ENCODE results near the gene EGLN3.
"Not testable (repeated sequence)": the region's sequence is repeated elsewhere in the genome, so short reads cannot be mapped to it uniquely, and the experiment has no call there.

EGLN3 gene

GRCh38 chr14:33934938-33935337 is 15.9 kb downstream of the EGLN3 start:
- no peak for DNase-seq (ENCODE audit: low read depth, low spot score)

DNA sequence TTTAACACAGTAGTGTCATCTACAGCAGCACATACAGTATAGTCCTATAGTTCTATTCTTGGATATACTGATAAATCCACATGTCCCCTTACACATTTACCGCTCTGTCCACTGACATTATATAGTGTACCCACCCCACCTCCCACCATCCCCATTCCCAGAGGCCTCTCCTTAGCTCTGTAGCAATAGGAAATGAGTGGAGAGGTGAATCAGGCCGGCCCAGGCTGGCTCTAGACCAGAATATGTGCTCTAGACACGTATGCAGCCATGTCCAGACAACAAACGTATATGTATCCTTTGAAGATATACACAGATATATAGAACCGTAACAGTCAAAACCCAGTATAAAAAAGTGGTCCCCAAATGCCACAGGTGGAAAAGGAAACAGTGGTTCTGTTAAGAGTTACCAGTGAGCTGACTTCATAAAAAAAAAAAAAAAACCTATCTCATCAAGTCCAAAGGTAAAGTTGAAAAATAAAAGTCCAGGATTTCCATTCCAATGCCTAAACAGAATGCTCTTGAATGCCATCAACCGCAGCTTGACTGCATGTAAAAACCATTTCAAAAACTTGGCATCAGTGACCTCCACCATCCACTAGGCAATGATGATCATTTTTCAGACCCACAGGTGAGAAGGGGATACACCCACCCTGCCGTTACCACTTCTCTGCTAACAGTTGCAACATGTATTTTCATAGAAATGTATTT is 16.7 kb downstream of the EGLN3 start:
- DNase-seq (ENCODE audit: low read depth, low spot score): no peak

DNA sequence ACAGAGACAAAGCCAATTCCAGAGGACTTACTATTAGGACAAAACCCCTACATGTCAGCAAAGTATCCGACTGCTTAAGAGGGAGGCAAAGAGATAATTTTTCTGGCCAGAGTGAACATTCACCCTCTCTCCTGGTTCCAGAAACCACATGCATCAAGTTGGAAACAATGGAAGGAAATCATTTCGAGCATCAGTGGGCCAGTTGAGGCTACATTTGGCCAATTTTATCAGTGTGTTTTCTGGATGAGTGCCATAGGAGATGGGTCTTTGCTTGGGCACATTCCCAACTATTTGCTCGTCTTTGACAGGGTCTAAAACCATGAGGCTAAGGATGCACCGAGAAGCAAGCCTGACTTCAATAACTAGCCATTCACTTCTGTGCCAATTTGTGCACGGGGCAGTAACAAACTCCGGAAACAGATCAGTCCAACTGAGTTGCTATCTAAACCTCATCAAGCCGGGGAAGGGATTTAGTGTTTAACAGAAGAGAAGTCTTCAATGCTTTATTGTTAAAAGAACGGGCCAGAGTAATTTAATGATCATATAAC is 17.4 kb downstream of the EGLN3 start:
- no peak for DNase-seq (ENCODE audit: low read depth, low spot score)

- DNase-seq (ENCODE audit: low read depth, low spot score): no peak
Observed at GRCh38 chr14:33932576-33933345, 18.1 kb downstream of the EGLN3 start.

- DNase-seq (ENCODE audit: low read depth, low spot score): no peak
Observed at GRCh38 chr14:33932033-33932432, 18.8 kb downstream of the EGLN3 start.

- DNase-seq (ENCODE audit: low read depth, low spot score): no peak
Observed at GRCh38 chr14:33931461-33931860, 19.4 kb downstream of the EGLN3 start.

DNA sequence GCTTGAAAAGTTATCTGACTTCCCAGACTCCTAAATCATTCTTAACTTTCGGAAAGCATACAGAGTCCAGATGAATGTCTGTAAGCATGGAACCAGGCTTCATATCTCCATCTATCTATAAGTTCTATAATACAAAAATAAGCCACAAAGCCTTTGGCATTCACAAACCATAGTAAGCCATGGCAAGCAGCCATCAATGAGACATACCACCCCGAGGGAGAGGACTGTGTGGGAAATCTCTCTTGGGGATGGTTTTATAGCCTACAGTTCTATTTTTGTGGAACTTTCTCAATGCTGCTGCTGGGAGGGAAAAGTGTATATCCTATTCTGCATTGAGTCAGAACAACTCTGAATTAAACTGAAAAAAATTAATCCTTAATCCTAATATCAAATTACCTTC is 20.4 kb downstream of the EGLN3 start:
- DNase-seq (ENCODE audit: low read depth, low spot score): no peak

GRCh38 chr14:33929799-33930408 is 21.0 kb downstream of the EGLN3 start:
- DNase-seq (ENCODE audit: low read depth, low spot score): no peak

DNA sequence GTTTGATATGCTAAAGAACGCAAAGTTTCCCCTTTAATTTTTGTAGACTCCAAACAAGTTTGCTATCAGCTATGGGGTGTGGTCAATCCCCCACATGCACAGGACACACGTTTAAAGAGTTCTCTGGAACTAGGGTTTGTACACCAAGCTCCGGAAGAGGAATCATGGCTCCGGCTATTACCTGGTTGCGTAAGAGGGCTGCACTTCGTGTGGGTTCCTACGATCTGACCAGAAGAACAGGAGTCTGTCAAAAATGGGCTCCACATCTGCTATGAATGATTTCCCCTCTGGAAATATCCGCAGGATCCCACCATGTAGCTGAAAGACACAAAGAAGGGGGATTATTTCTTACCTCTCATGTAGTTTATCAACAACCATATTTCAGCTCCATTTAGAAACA is 22.0 kb downstream of the EGLN3 start:
- DNase-seq (ENCODE audit: low read depth, low spot score): no peak

- DNase-seq (ENCODE audit: low read depth, low spot score): no peak
Observed at GRCh38 chr14:33927944-33928343, 22.9 kb downstream of the EGLN3 start.

- not testable (repeated sequence) for DNase-seq (ENCODE audit: low read depth, low spot score)
Observed at GRCh38 chr14:33926967-33927366, 23.9 kb downstream of the EGLN3 start.

DNA sequence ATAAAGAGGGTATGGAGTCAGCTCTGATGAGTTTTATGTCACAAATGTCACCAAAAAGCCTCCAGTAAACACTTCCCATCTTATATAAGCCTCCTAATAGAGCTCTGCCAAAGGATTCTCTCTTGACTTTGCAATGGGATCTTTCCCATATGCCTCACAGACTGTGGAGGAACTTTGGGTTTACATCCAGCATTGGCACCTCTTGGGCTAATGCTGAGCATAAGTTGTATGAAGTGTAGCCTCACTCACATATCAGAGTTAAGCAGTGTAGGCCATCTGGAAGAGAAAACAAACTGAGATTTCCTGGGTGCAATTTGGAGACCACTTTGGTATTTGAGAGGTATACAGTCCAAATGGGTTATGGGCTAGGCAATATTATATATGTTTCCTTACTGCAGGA is 24.9 kb downstream of the EGLN3 start:
- DNase-seq (ENCODE audit: low read depth, low spot score): no peak

DNA sequence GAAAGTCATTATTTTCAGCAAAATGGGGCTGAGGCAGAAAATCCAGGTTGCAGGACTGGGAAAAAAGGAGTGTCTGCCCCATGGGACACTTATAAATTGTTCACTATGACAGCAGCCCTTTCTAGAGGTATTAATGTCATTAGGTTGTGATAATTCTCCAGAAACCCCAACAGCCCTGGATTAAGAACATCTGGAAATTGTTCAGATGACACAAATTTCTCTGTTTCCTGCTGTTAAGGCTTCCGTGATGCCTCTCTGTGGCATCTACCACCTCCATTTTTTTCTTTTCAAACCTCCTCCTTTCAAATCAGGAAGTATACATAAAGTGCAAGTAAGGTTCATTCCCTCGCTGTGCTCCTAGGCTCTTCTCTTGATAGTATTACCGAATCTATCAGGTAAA is 25.6 kb downstream of the EGLN3 start:
- DNase-seq (ENCODE audit: low read depth, low spot score): no peak

GRCh38 chr14:33924566-33925100 is 26.2 kb downstream of the EGLN3 start:
- DNase-seq (ENCODE audit: low read depth, low spot score): no peak

DNA sequence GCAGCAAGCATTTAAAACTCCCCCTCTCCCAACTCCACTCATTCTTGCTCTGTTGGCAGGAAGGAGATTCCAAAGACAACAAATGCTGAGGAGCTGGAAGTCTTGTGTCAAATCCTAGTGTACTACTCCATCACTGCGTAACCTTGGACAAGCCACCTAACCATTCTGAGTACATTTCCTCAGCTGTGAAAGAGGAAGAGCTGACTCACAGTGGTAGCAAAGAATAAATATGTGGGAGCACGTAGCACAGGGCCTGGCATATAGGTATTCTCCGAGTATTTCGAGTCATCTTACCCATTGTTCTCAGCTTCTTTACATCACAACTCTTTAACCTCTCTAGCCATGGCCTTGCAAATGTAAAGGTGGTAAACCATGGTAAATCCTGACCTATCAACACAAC is 28.7 kb downstream of the EGLN3 start:
- no peak for DNase-seq (ENCODE audit: low read depth, low spot score)

DNA sequence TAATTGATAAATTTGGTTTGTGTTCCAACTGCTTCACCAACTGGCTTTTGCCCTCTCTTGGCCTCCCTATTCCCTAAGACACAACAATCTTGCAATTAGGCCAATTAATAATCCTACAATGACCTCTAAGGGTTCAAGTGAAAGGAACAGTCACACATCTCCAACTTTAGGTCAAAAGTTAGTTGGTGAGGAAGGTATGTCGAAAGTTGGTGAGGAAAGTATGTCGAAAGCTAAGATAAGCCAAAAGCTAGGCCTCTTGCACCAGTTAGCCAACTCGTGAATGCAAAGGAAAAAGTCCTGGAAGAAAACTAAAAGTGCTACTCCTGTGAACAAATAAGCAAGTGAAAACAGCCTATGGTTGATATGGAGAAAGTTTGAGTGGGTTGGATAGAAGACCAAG is 32.6 kb downstream of the EGLN3 start:
- DNase-seq (ENCODE audit: low read depth, low spot score): no peak

DNA sequence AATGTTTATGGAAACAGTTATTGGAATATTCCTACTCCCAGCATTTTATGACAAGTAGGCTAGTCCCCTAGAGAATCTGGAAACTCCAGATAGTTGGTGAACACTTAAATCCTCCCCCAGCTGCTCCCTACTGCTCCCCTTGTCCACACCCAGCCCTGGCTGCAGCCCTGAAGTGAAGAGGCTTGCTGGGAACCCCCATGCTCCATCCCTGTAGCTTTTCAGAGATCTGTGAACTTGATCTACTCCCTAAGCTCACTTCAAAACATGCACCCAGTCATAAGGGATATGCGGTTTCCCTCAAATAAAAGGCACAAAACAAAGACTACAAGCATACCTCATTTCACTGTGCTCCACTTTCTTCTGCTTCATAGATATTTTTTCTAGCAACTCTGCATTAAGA is 33.2 kb downstream of the EGLN3 start:
- no peak for DNase-seq (ENCODE audit: low read depth, low spot score)

- no peak for DNase-seq (ENCODE audit: low read depth, low spot score)
Observed at GRCh38 chr14:33916663-33917565, 34.0 kb downstream of the EGLN3 start.

- DNase-seq (ENCODE audit: low read depth, low spot score): no peak
Observed at GRCh38 chr14:33915682-33916081, 35.2 kb downstream of the EGLN3 start.

- peak; percentile 53 for DNase-seq (ENCODE audit: low read depth, low spot score)
Observed at GRCh38 chr14:33914676-33915516, 36.0 kb downstream of the EGLN3 start.
